ENCODE measurements around the gene BPHL. TPM values are rescaled to one million over a fixed set of nuclear protein-coding genes. Genes with fewer than 3 reads are reported as not detected.

The BPHL gene
- 10.0 TPM for polyA plus RNA-seq (2013)

DNA sequence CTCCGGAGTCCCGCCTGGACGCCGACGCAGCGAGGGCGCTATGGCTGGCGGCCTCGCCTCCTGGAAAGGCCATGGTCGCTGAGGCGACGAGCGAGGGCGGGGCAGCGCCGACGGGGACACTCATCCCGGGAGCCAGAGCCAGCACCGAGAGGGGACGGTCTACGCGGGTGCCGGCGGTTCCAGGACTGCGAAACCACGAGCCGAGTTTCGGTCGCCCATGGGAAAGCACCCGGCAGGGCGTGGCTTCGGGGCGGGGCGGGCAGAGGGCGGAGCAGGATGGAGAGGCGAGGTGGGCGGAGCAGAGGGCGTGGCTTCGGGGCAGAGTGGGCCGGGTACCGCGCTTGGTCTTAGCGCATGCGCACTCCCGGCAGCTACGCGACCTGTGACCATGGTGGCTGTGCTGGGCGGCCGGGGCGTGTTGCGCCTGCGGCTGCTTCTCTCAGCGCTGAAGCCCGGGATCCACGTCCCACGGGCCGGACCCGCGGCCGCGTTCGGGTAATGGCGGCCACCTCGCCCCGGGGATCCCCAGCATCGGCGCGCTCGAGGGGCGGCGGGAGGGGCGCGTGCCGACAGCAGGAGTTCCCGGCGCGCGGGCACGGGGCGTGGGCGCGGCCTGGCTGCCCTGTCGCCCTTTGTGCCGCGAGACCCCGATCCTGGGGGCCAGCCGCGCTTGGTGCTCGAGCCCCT, at the start of gene BPHL:
TSS of gene BPHL (plus strand) at position 359 of the 687 bp plus-strand sequence. CDS start at position 389, 30 bp downstream.
- Histone ChIP-seq H3K4me1 (ENCODE audit: control extremely low read depth in 1 of 4, control insufficient read depth in 4 of 4, insufficient read depth in 4 of 4, low read length in 3 of 4) (peaks cover 7 to 13% (median 12%) of the 10 kb centered on the region in 4 experiments), H3K4me3 (ENCODE audit: control insufficient read depth in 1 of 7, extremely low read depth in 1 of 7, insufficient read depth in 4 of 7, low read depth in 2 of 7, low read length in 6 of 7) (peak within 1 kb of the TSS; percentile 77 to 95 (median 92)), H3K27me3 (replicated peaks in 2 of 5; ENCODE audit: control insufficient read depth in 4 of 5, insufficient read depth in 5 of 5, low read length in 4 of 5) (no peaks in the 10 kb centered on the region), H3K27ac (ENCODE audit: insufficient read depth in 1 of 2, low read depth in 1 of 2, low read length in 2 of 2, poor library complexity in 1 of 2, severe bottlenecking in 2 of 2) (peak within 1 kb of the TSS; percentile 71 to 89), H3K36me3 (ENCODE audit: control insufficient read depth in 4 of 4, insufficient read depth in 4 of 4, low read length in 3 of 4) (peaks cover 0 to 18% (median 15%) of the 10 kb centered on the region in 4 experiments), H3K9me3 (ENCODE audit: control extremely low read depth in 1 of 5, control insufficient read depth in 4 of 5, insufficient read depth in 2 of 5, low read depth in 1 of 5, low read length in 4 of 5) (no peaks in the 10 kb centered on the region)
- POLR2A ChIA-PET: interaction anchor here (0.6 kb wide), 1 partner anchor 328 kb away, joined by 3 read pairs; no protein-coding TSS in a partner anchor
- CTCF ChIA-PET: no interaction called here
- peak; percentile 91 to 96 (median 94) for DNase-seq
- WGBS (ENCODE audit: insufficient coverage): 0% methylated on average over 63 of the region's 89 CpGs

- Histone ChIP-seq H3K27ac (ENCODE audit: insufficient read depth in 1 of 2, low read depth in 1 of 2, low read length in 2 of 2, poor library complexity in 1 of 2, severe bottlenecking in 2 of 2) (no peak overlapping the region), H3K4me1 (ENCODE audit: control extremely low read depth in 1 of 4, control insufficient read depth in 4 of 4, insufficient read depth in 4 of 4, low read length in 3 of 4) (peaks cover 7 to 36% (median 20%) of the 10 kb centered on the region in 4 experiments), H3K9me3 (ENCODE audit: control extremely low read depth in 1 of 5, control insufficient read depth in 4 of 5, insufficient read depth in 2 of 5, low read depth in 1 of 5, low read length in 4 of 5) (no peaks in the 10 kb centered on the region), H3K36me3 (ENCODE audit: control insufficient read depth in 4 of 4, insufficient read depth in 4 of 4, low read length in 3 of 4) (peaks cover 2 to 9% (median 6%) of the 10 kb centered on the region in 4 experiments), H3K4me3 (ENCODE audit: control insufficient read depth in 1 of 7, extremely low read depth in 1 of 7, insufficient read depth in 4 of 7, low read depth in 2 of 7, low read length in 6 of 7) (no peak overlapping the region), H3K27me3 (replicated peaks in 2 of 5; ENCODE audit: control insufficient read depth in 4 of 5, insufficient read depth in 5 of 5, low read length in 4 of 5) (no peaks in the 10 kb centered on the region)
- POLR2A ChIA-PET: no interaction called here
- WGBS (ENCODE audit: insufficient coverage): 100% methylated on average over 2 of the region's 2 CpGs
- DNase-seq: no peak
- CTCF ChIA-PET: interaction anchor here (1.2 kb wide), 1 partner anchor 69 kb away, joined by 3 read pairs; no protein-coding TSS in a partner anchor
Measured at GRCh38 chr6:3071568-3071967, 46.9 kb upstream of the BPHL start.

GRCh38 chr6:3072798-3073197, 45.7 kb upstream of the BPHL start:
- H3K9me3 ChIP-seq (ENCODE audit: control extremely low read depth in 1 of 5, control insufficient read depth in 4 of 5, insufficient read depth in 2 of 5, low read depth in 1 of 5, low read length in 4 of 5): peaks cover 0 to 3% (median 0%) of the 10 kb centered on the region in 5 experiments
- H3K4me3 ChIP-seq (ENCODE audit: control insufficient read depth in 1 of 7, extremely low read depth in 1 of 7, insufficient read depth in 4 of 7, low read depth in 2 of 7, low read length in 6 of 7): no peak overlapping the region
- 88% methylated on average over 2 of the region's 7 CpGs for WGBS (ENCODE audit: insufficient coverage)
- ChIA-PET CTCF (interaction anchor here (1.4 to 1.5 kb wide), 2 partner anchors 25 to 43 kb away, joined by 3 read pairs; no protein-coding TSS in a partner anchor), POLR2A (no interaction called here)
- no peaks in the 10 kb centered on the region for H3K27me3 ChIP-seq (replicated peaks in 2 of 5; ENCODE audit: control insufficient read depth in 4 of 5, insufficient read depth in 5 of 5, low read length in 4 of 5)
- H3K4me1 ChIP-seq (ENCODE audit: control extremely low read depth in 1 of 4, control insufficient read depth in 4 of 4, insufficient read depth in 4 of 4, low read length in 3 of 4): peaks cover 7 to 32% (median 17%) of the 10 kb centered on the region in 4 experiments
- no peak for DNase-seq
- no peak overlapping the region for H3K27ac ChIP-seq (ENCODE audit: insufficient read depth in 1 of 2, low read depth in 1 of 2, low read length in 2 of 2, poor library complexity in 1 of 2, severe bottlenecking in 2 of 2)
- peaks cover 9 to 22% (median 17%) of the 10 kb centered on the region in 4 experiments for H3K36me3 ChIP-seq (ENCODE audit: control insufficient read depth in 4 of 4, insufficient read depth in 4 of 4, low read length in 3 of 4)

GRCh38 chr6:3073382-3073781, 45.1 kb upstream of the BPHL start:
- POLR2A ChIA-PET: no interaction called here
- 97% methylated on average over 7 of the region's 11 CpGs for WGBS (ENCODE audit: insufficient coverage)

GRCh38 chr6:3075772-3076113, 42.8 kb upstream of the BPHL start:
- 70% methylated on average over 3 of the region's 4 CpGs for WGBS (ENCODE audit: insufficient coverage)
- Histone ChIP-seq H3K27ac (ENCODE audit: insufficient read depth in 1 of 2, low read depth in 1 of 2, low read length in 2 of 2, poor library complexity in 1 of 2, severe bottlenecking in 2 of 2) (no peak overlapping the region), H3K4me3 (ENCODE audit: control insufficient read depth in 1 of 7, extremely low read depth in 1 of 7, insufficient read depth in 4 of 7, low read depth in 2 of 7, low read length in 6 of 7) (no peak overlapping the region), H3K36me3 (ENCODE audit: control insufficient read depth in 4 of 4, insufficient read depth in 4 of 4, low read length in 3 of 4) (peaks cover 20 to 47% (median 38%) of the 10 kb centered on the region in 4 experiments), H3K9me3 (ENCODE audit: control extremely low read depth in 1 of 5, control insufficient read depth in 4 of 5, insufficient read depth in 2 of 5, low read depth in 1 of 5, low read length in 4 of 5) (peaks cover 0 to 8% (median 0%) of the 10 kb centered on the region in 5 experiments), H3K27me3 (replicated peaks in 2 of 5; ENCODE audit: control insufficient read depth in 4 of 5, insufficient read depth in 5 of 5, low read length in 4 of 5) (no peaks in the 10 kb centered on the region), H3K4me1 (ENCODE audit: control extremely low read depth in 1 of 4, control insufficient read depth in 4 of 4, insufficient read depth in 4 of 4, low read length in 3 of 4) (peaks cover 4 to 15% (median 8%) of the 10 kb centered on the region in 4 experiments)
- DNase-seq: no peak
- ChIA-PET POLR2A (no interaction called here), CTCF (interaction anchor here (1.0 to 2.1 kb wide), 5 partner anchors 9 to 22 kb away, joined by 3 to 5 read pairs (median 4); no protein-coding TSS in a partner anchor)

More at GRCh38 chr6:3073382-3073781, 45.1 kb upstream of the BPHL start:
- Histone ChIP-seq H3K36me3 (ENCODE audit: control insufficient read depth in 4 of 4, insufficient read depth in 4 of 4, low read length in 3 of 4) (peaks cover 14 to 27% (median 23%) of the 10 kb centered on the region in 4 experiments), H3K27ac (ENCODE audit: insufficient read depth in 1 of 2, low read depth in 1 of 2, low read length in 2 of 2, poor library complexity in 1 of 2, severe bottlenecking in 2 of 2) (no peak overlapping the region), H3K4me3 (ENCODE audit: control insufficient read depth in 1 of 7, extremely low read depth in 1 of 7, insufficient read depth in 4 of 7, low read depth in 2 of 7, low read length in 6 of 7) (no peak overlapping the region), H3K27me3 (replicated peaks in 2 of 5; ENCODE audit: control insufficient read depth in 4 of 5, insufficient read depth in 5 of 5, low read length in 4 of 5) (no peaks in the 10 kb centered on the region), H3K4me1 (ENCODE audit: control extremely low read depth in 1 of 4, control insufficient read depth in 4 of 4, insufficient read depth in 4 of 4, low read length in 3 of 4) (peaks cover 7 to 31% (median 14%) of the 10 kb centered on the region in 4 experiments), H3K9me3 (ENCODE audit: control extremely low read depth in 1 of 5, control insufficient read depth in 4 of 5, insufficient read depth in 2 of 5, low read depth in 1 of 5, low read length in 4 of 5) (peaks cover 0 to 8% (median 0%) of the 10 kb centered on the region in 5 experiments)
- no peak for DNase-seq
- CTCF ChIA-PET: interaction anchor here (1.4 to 1.5 kb wide), 2 partner anchors 25 to 43 kb away, joined by 3 read pairs; no protein-coding TSS in a partner anchor

GRCh38 chr6:3076320-3076719, 42.2 kb upstream of the BPHL start:
- no CpG with 5 or more reads among the region's 3 CpGs for WGBS (ENCODE audit: insufficient coverage)
- CTCF ChIA-PET: interaction anchor here (1.0 to 1.4 kb wide), 4 partner anchors 9 to 13 kb away, joined by 3 to 4 read pairs (median 4); no protein-coding TSS in a partner anchor
- peaks cover 4 to 12% (median 8%) of the 10 kb centered on the region in 4 experiments for H3K4me1 ChIP-seq (ENCODE audit: control extremely low read depth in 1 of 4, control insufficient read depth in 4 of 4, insufficient read depth in 4 of 4, low read length in 3 of 4)

GRCh38 chr6:3077430-3077829, 41.1 kb upstream of the BPHL start:
- Histone ChIP-seq H3K27ac (ENCODE audit: insufficient read depth in 1 of 2, low read depth in 1 of 2, low read length in 2 of 2, poor library complexity in 1 of 2, severe bottlenecking in 2 of 2) (no peak overlapping the region), H3K4me1 (ENCODE audit: control extremely low read depth in 1 of 4, control insufficient read depth in 4 of 4, insufficient read depth in 4 of 4, low read length in 3 of 4) (peaks cover 4 to 12% (median 8%) of the 10 kb centered on the region in 4 experiments), H3K9me3 (ENCODE audit: control extremely low read depth in 1 of 5, control insufficient read depth in 4 of 5, insufficient read depth in 2 of 5, low read depth in 1 of 5, low read length in 4 of 5) (peaks cover 0 to 8% (median 0%) of the 10 kb centered on the region in 5 experiments), H3K4me3 (ENCODE audit: control insufficient read depth in 1 of 7, extremely low read depth in 1 of 7, insufficient read depth in 4 of 7, low read depth in 2 of 7, low read length in 6 of 7) (no peak overlapping the region), H3K27me3 (replicated peaks in 2 of 5; ENCODE audit: control insufficient read depth in 4 of 5, insufficient read depth in 5 of 5, low read length in 4 of 5) (no peaks in the 10 kb centered on the region), H3K36me3 (ENCODE audit: control insufficient read depth in 4 of 4, insufficient read depth in 4 of 4, low read length in 3 of 4) (peaks cover 29 to 61% (median 48%) of the 10 kb centered on the region in 4 experiments)
- ChIA-PET CTCF (interaction anchor here (1.2 kb wide), 1 partner anchor 10 kb away, joined by 4 read pairs; no protein-coding TSS in a partner anchor), POLR2A (no interaction called here)
- DNase-seq: no peak
- 100% methylated on average over 7 of the region's 9 CpGs for WGBS (ENCODE audit: insufficient coverage)

More at GRCh38 chr6:3076320-3076719, 42.2 kb upstream of the BPHL start:
- Histone ChIP-seq H3K27me3 (replicated peaks in 2 of 5; ENCODE audit: control insufficient read depth in 4 of 5, insufficient read depth in 5 of 5, low read length in 4 of 5) (no peaks in the 10 kb centered on the region), H3K36me3 (ENCODE audit: control insufficient read depth in 4 of 4, insufficient read depth in 4 of 4, low read length in 3 of 4) (peaks cover 25 to 52% (median 43%) of the 10 kb centered on the region in 4 experiments), H3K4me3 (ENCODE audit: control insufficient read depth in 1 of 7, extremely low read depth in 1 of 7, insufficient read depth in 4 of 7, low read depth in 2 of 7, low read length in 6 of 7) (no peak overlapping the region), H3K9me3 (ENCODE audit: control extremely low read depth in 1 of 5, control insufficient read depth in 4 of 5, insufficient read depth in 2 of 5, low read depth in 1 of 5, low read length in 4 of 5) (peaks cover 0 to 8% (median 0%) of the 10 kb centered on the region in 5 experiments), H3K27ac (ENCODE audit: insufficient read depth in 1 of 2, low read depth in 1 of 2, low read length in 2 of 2, poor library complexity in 1 of 2, severe bottlenecking in 2 of 2) (no peak overlapping the region)
- POLR2A ChIA-PET: no interaction called here
- no peak for DNase-seq
